Nephron (organoid): ENCODE measurements around the gene ZMYND8.

Experiments used
- H3K27ac Mint-ChIP-seq, 3 experiments: 2 replicates each; pipeline ENCODE4 v1.8.0; 2020; ENCODE audit warnings: mixed read lengths in 3 of 3, mild to moderate bottlenecking in 2 of 3, moderate library complexity in 1 of 3
- H3K27me3 Mint-ChIP-seq: 2 replicates; pipeline ENCODE4 v1.8.0; 2021; ENCODE audit warnings: low read depth, mild to moderate bottlenecking, moderate library complexity, mixed read lengths
- H3K36me3 Mint-ChIP-seq: 2 replicates; pipeline ENCODE4 v1.8.0; 2020; ENCODE audit warnings: low read depth, mixed read lengths
- H3K4me1 Mint-ChIP-seq: 2 replicates; pipeline ENCODE4 v1.8.0; 2020; ENCODE audit warnings: mixed read lengths
- H3K4me3 Mint-ChIP-seq, 3 experiments: 2 replicates each; pipeline ENCODE4 v1.8.0; 2020; ENCODE audit warnings: mild to moderate bottlenecking in 3 of 3, mixed read lengths in 3 of 3, moderate library complexity in 2 of 3
- H3K9me3 Mint-ChIP-seq: 2 replicates; pipeline ENCODE4 v1.8.0; 2020; ENCODE audit warnings: mixed read lengths
- TF ChIP-seq, protein P1 (sequence below), 3 experiments: fragments of 200-600 bp; sonication (generic); IDR thresholded peaks; one replicate each; pipeline ENCODE4 v1.5.0; 2021; ENCODE audit warnings: antibody characterized with exemption in 3 of 3; ENCODE audit not compliant: unreplicated experiment in 3 of 3

The ZMYND8 gene

DNA sequence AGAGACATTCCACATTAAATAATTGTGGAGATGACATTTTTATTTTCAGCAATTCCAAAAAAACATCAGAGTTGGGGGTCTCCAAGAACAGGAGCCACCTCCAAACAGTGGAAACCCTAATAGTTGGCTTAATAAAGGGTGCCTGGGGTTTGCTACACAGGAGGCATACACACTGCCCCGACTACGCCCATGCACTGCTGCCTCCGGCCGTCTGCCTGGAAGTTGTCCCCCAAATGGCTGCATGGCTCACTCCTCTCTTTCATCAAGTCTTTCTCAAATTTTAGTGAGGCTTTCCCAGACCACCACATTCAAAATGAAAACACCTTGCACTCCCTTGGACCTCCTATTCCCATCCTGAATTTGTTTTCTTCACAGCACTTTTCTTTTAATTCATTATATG, 58.8 kb downstream of the ZMYND8 start:
- H3K4me3 Mint-ChIP-seq = no peak overlapping the region
- no peak overlapping the region for H3K27ac Mint-ChIP-seq
- peaks cover 79% of the 10 kb centered on the region for H3K36me3 Mint-ChIP-seq
- no peaks in the 10 kb centered on the region for H3K4me1 Mint-ChIP-seq
- no peaks in the 10 kb centered on the region for H3K27me3 Mint-ChIP-seq
- no peaks in the 10 kb centered on the region for H3K9me3 Mint-ChIP-seq
- TF ChIP-seq, protein P1, sequence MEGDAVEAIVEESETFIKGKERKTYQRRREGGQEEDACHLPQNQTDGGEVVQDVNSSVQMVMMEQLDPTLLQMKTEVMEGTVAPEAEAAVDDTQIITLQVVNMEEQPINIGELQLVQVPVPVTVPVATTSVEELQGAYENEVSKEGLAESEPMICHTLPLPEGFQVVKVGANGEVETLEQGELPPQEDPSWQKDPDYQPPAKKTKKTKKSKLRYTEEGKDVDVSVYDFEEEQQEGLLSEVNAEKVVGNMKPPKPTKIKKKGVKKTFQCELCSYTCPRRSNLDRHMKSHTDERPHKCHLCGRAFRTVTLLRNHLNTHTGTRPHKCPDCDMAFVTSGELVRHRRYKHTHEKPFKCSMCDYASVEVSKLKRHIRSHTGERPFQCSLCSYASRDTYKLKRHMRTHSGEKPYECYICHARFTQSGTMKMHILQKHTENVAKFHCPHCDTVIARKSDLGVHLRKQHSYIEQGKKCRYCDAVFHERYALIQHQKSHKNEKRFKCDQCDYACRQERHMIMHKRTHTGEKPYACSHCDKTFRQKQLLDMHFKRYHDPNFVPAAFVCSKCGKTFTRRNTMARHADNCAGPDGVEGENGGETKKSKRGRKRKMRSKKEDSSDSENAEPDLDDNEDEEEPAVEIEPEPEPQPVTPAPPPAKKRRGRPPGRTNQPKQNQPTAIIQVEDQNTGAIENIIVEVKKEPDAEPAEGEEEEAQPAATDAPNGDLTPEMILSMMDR (IDR thresholded peaks at IDR 0.05; ENCODE audit: unreplicated experiment in 3 of 3) = no peak

DNA sequence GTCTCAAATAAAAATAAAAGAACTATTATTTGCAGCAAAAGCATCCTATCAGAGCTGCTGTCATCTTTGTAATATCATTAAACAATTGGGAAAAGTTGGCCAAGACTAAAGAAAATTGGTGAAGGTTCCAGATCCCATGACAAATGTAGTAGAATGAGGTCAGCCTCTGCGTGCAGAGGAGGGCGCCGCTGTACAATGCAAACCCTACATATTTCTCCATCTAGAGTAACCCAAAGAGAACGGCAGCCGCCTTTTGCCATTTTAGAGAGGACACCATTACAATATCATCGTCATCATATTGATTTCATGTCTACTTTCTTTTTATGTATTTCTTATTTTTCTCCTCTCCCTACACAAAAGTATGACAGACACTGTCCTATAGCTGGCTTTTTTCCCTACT, 59.5 kb downstream of the ZMYND8 start:
- Mint-ChIP-seq H3K27ac (no peak overlapping the region), H3K4me3 (no peak overlapping the region), H3K27me3 (no peaks in the 10 kb centered on the region), H3K4me1 (no peaks in the 10 kb centered on the region), H3K36me3 (peaks cover 81% of the 10 kb centered on the region), H3K9me3 (no peaks in the 10 kb centered on the region)
- TF ChIP-seq, protein P1 (IDR thresholded peaks at IDR 0.05; ENCODE audit: unreplicated experiment in 3 of 3) = peak in 2 of 3 experiments; percentile 10 to 21

DNA sequence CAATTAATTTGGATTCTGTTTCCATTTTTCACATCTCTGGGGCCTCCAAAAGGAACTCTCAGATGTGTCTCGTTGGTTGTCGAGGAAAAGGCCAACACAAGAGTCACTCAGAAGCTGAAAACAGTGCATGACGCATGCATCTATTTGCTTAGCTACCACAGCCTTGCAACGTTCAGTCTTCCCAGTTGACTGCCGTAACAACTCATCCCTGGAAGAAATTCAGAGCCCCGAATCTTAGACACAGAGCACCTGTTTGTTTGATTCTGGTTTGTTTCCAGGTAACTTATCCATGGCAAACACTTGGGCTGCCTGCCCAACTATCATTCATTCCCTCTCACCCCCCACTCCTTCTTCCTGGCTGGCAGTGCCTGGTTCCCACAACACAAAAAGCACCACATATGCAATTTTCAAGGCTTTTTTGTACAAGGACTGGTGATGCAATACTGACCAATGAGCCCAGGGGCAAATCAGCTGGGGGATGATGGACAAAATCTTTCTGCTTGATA, 60.5 kb downstream of the ZMYND8 start:
- Mint-ChIP-seq H3K36me3 (peaks cover 83% of the 10 kb centered on the region), H3K9me3 (no peaks in the 10 kb centered on the region), H3K27ac (no peak overlapping the region)

DNA sequence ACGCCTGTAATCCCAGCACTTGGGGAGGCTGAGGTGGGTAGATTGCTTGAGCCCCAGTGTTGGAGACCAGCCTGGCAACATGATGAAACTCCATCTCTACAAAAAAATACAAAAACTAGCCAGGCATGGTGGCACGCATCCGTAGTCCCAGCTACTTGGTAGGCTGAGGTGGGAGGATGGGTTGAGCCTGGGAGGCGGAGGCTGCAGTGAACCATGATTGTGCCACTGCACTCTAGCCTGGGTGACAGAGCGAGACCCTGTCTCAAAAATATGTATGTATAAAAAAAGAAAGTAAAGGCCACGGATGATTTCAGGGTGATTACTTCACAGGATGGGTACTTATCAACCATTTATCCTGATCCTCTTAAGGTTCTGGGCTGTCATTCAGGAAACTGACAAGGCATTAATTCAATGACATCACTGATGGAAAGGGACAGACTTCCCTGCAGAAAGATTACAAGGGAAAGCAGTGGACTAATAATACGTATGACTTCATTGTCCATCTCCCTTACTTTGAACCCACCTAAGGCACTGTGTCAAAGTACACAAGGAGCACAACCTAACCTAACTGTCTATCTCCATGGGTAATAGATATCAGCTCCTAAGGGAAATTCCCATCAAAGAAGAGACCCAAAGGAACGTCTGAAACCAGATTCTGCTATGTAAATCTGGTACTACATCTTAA, 61.2 kb downstream of the ZMYND8 start:
- Mint-ChIP-seq H3K9me3 (no peaks in the 10 kb centered on the region), H3K4me3 (no peak overlapping the region), H3K36me3 (peaks cover 80% of the 10 kb centered on the region), H3K4me1 (no peaks in the 10 kb centered on the region), H3K27me3 (no peaks in the 10 kb centered on the region), H3K27ac (peak overlapping the region in 1 of 3 experiments; percentile 1)
- TF ChIP-seq, protein P1 (IDR thresholded peaks at IDR 0.05; ENCODE audit: unreplicated experiment in 3 of 3) = no peak

More for the DNA sequence above, 60.5 kb downstream of the ZMYND8 start:
- no peaks in the 10 kb centered on the region for H3K4me1 Mint-ChIP-seq
- H3K4me3 Mint-ChIP-seq = no peak overlapping the region
- no peaks in the 10 kb centered on the region for H3K27me3 Mint-ChIP-seq
- TF ChIP-seq, protein P1 (IDR thresholded peaks at IDR 0.05; ENCODE audit: unreplicated experiment in 3 of 3) = no peak

DNA sequence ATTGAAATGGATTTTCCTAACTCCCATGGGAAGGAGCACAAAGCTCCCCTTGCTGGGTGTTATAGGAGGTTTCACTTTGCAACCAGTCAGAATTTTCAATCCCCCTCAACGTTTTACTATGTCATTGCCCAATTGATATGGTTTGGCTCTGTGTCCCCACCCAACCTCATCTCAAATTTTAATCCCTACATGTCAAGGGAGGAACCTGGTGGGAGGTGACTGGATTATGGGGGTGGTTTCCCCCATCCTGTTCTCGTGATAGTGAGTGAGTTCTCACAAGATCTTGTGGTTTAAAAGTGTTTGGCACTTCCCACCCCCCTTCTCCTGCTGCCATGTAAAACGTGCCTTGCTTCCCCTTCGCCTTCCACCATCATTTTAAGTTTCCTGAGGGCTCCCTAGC, 62.9 kb downstream of the ZMYND8 start:
- H3K4me1 Mint-ChIP-seq = no peaks in the 10 kb centered on the region
- TF ChIP-seq, protein P1 (IDR thresholded peaks at IDR 0.05; ENCODE audit: unreplicated experiment in 3 of 3) = no peak
- H3K27me3 Mint-ChIP-seq = no peaks in the 10 kb centered on the region
- H3K27ac Mint-ChIP-seq = no peak overlapping the region
- H3K36me3 Mint-ChIP-seq = peaks cover 88% of the 10 kb centered on the region
- H3K9me3 Mint-ChIP-seq = no peaks in the 10 kb centered on the region
- H3K4me3 Mint-ChIP-seq = no peak overlapping the region

DNA sequence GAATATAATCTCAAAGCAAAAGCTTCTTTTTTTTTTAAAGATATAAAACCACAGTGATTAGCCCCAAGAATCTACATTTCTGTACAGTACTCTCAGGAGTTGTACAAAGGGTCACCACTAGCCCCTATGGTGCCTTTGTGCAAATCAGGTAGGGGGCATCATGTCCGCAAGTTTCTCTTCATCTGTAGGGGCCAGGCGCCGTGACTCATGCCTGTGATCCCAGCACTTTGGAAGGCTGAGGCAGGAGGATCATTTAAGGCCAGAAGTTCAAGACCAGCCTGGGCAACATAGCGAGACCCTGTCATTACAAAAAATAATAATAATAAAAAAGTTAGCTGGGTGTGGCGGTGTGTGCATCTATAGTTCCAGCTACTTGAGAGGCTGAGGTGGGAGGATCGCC, 63.9 kb downstream of the ZMYND8 start:
- no peak overlapping the region for H3K4me3 Mint-ChIP-seq
- H3K36me3 Mint-ChIP-seq = peaks cover 89% of the 10 kb centered on the region
- H3K27me3 Mint-ChIP-seq = no peaks in the 10 kb centered on the region
- TF ChIP-seq, protein P1 (IDR thresholded peaks at IDR 0.05; ENCODE audit: unreplicated experiment in 3 of 3) = no peak
- H3K9me3 Mint-ChIP-seq = no peaks in the 10 kb centered on the region
- no peaks in the 10 kb centered on the region for H3K4me1 Mint-ChIP-seq
- H3K27ac Mint-ChIP-seq = no peak overlapping the region
